ENCODE results near the gene UBAC2. TPM values are rescaled to one million over a fixed set of nuclear protein-coding genes. Genes with fewer than 3 reads are reported as not detected.
A peak's percentile ranks its signal among the peaks of the same experiment; 100 is the strongest.

Gene UBAC2
- total and polyA plus RNA-seq, 4 donors: 32.9 to 42.3 (median 35.3) TPM

- Histone ChIP-seq H3K4me3 (ENCODE audit: low read depth in 1 of 3, low read length in 3 of 3) (no peak overlapping the region), H3K27me3 (ENCODE audit: control insufficient read depth in 4 of 4, insufficient read depth in 4 of 4, low read length in 3 of 4) (no peaks in the 10 kb centered on the region), H3K36me3 (ENCODE audit: control insufficient read depth in 4 of 4, insufficient read depth in 3 of 4, low read depth in 1 of 4, low read length in 3 of 4) (peaks cover 0 to 3% (median 1%) of the 10 kb centered on the region in 4 donors), H3K9ac (ENCODE audit: low read depth in 1 of 2, low read length in 2 of 2) (no peak overlapping the region), H3K27ac (ENCODE audit: low read depth in 1 of 2, low read length in 2 of 2) (peak overlapping the region in 1 of 2 donors; percentile 55), H3K4me1 (ENCODE audit: control insufficient read depth in 4 of 4, insufficient read depth in 4 of 4, low read length in 3 of 4) (peaks cover 0 to 11% (median 1%) of the 10 kb centered on the region in 4 donors), H3K9me3 (ENCODE audit: control insufficient read depth in 4 of 4, low read length in 3 of 4) (no peaks in the 10 kb centered on the region)
- 91% methylated on average over 10 of the region's 10 CpGs for WGBS
- TF ChIP-seq EGR1 (IDR thresholded peaks at IDR 0.05; ENCODE audit: low read depth in 2 of 2): no peak
- no peak for TF ChIP-seq YY1 (IDR thresholded peaks at IDR 0.05)
- no peak for TF ChIP-seq NR2F2 (IDR thresholded peaks at IDR 0.05)
- TF ChIP-seq, protein P1, sequence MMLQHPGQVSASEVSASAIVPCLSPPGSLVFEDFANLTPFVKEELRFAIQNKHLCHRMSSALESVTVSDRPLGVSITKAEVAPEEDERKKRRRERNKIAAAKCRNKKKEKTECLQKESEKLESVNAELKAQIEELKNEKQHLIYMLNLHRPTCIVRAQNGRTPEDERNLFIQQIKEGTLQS (IDR thresholded peaks at IDR 0.05): no peak
- no peak for TF ChIP-seq SP1 (IDR thresholded peaks at IDR 0.05)
- TF ChIP-seq, protein P2, sequence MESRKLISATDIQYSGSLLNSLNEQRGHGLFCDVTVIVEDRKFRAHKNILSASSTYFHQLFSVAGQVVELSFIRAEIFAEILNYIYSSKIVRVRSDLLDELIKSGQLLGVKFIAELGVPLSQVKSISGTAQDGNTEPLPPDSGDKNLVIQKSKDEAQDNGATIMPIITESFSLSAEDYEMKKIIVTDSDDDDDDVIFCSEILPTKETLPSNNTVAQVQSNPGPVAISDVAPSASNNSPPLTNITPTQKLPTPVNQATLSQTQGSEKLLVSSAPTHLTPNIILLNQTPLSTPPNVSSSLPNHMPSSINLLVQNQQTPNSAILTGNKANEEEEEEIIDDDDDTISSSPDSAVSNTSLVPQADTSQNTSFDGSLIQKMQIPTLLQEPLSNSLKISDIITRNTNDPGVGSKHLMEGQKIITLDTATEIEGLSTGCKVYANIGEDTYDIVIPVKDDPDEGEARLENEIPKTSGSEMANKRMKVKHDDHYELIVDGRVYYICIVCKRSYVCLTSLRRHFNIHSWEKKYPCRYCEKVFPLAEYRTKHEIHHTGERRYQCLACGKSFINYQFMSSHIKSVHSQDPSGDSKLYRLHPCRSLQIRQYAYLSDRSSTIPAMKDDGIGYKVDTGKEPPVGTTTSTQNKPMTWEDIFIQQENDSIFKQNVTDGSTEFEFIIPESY (IDR thresholded peaks at IDR 0.05): no peak
- no peak for DNase-seq (ENCODE audit: low spot score)
Measured at GRCh38 chr13:99311748-99312492, 111.3 kb downstream of the UBAC2 start.

DNA sequence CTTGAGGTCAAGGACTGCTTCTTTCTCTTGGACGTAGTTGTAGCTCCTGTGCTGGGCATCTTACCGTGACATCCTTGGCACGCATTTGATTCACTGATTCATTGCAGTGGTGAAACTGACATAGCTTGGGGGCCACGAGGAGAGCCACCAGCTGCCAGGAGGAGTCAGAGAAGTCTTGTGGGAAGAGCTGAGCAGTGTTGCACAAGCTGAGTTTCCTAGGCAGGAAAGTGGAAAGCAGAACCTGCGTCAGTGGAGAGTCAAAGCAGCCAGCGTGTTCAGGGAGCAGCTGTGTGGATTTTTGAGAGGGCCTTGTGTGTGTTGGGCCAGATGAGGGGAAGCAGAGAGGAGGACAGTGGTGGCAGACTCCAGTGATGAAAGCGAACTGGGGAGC, 111.8 kb downstream of the UBAC2 start:
- no peak overlapping the region for H3K4me3 ChIP-seq (ENCODE audit: low read depth in 1 of 3, low read length in 3 of 3)
- peaks cover 0 to 3% (median 1%) of the 10 kb centered on the region in 4 donors for H3K36me3 ChIP-seq (ENCODE audit: control insufficient read depth in 4 of 4, insufficient read depth in 3 of 4, low read depth in 1 of 4, low read length in 3 of 4)
- peaks cover 0 to 11% (median 1%) of the 10 kb centered on the region in 4 donors for H3K4me1 ChIP-seq (ENCODE audit: control insufficient read depth in 4 of 4, insufficient read depth in 4 of 4, low read length in 3 of 4)
- no peaks in the 10 kb centered on the region for H3K9me3 ChIP-seq (ENCODE audit: control insufficient read depth in 4 of 4, low read length in 3 of 4)
- peak overlapping the region in 1 of 2 donors; percentile 55 for H3K27ac ChIP-seq (ENCODE audit: low read depth in 1 of 2, low read length in 2 of 2)
- no peaks in the 10 kb centered on the region for H3K27me3 ChIP-seq (ENCODE audit: control insufficient read depth in 4 of 4, insufficient read depth in 4 of 4, low read length in 3 of 4)
- TF ChIP-seq SP1 (IDR thresholded peaks at IDR 0.05): no peak
- no peak for TF ChIP-seq REST (IDR thresholded peaks at IDR 0.05)
- TF ChIP-seq RAD21 (IDR thresholded peaks at IDR 0.05): no peak
- TF ChIP-seq, protein P2 (IDR thresholded peaks at IDR 0.05): no peak
- no peak for TF ChIP-seq CTCF (IDR thresholded peaks at IDR 0.05; ENCODE audit: low read depth, low read length, missing input control)
- no peak for TF ChIP-seq TAF1 (conservative IDR thresholded peaks at IDR 0.05)
- TF ChIP-seq HNF4A (conservative IDR thresholded peaks at IDR 0.05): no peak
- no peak for TF ChIP-seq RXRA (IDR thresholded peaks at IDR 0.05)
- TF ChIP-seq FOXA1 (IDR thresholded peaks at IDR 0.05): no peak
- no peak overlapping the region for H3K9ac ChIP-seq (ENCODE audit: low read depth in 1 of 2, low read length in 2 of 2)
- 87% methylated on average over 7 of the region's 7 CpGs for WGBS
- DNase-seq (ENCODE audit: low spot score): no peak
